NT2/D1 (cell line): Measurements from ENCODE around the gene MED20.

Experiments used
- DNase-seq: peaks from one replicate; pipeline ENCODE4 v3.0.0-alpha.2; 2011; ENCODE audit warnings: low read depth, low spot score
- H3K27me3 ChIP-seq: 2 replicates; pipeline ENCODE4 v1.6.0; 2011; ENCODE audit warnings: mild to moderate bottlenecking; ENCODE audit not compliant: insufficient read length, insufficient read depth
- H3K36me3 ChIP-seq: 2 replicates; pipeline ENCODE4 v1.6.1; 2011; ENCODE audit warnings: mild to moderate bottlenecking, low read length, mixed read lengths; ENCODE audit not compliant: insufficient read depth, insufficient read length
- H3K4me1 ChIP-seq: 2 replicates; pipeline ENCODE4 v1.5.1; 2011; ENCODE audit not compliant: insufficient read depth, insufficient read length
- H3K4me3 ChIP-seq: 2 replicates; pipeline ENCODE4 v1.5.1; 2011; ENCODE audit warnings: low read depth; ENCODE audit not compliant: insufficient read length
- H3K9ac ChIP-seq: 2 replicates; pipeline ENCODE4 v1.6.0; 2011; ENCODE audit warnings: low read depth; ENCODE audit not compliant: insufficient read length
- H3K9me3 ChIP-seq: 2 replicates; pipeline ENCODE4 v1.5.1; 2011; ENCODE audit warnings: mild to moderate bottlenecking, low read length; ENCODE audit not compliant: insufficient read depth
- SUZ12 ChIP-seq: IDR thresholded peaks from 2 replicates; pipeline ENCODE4 v1.6.1; 2011; ENCODE audit not compliant: insufficient read length, insufficient read depth; ENCODE audit errors: extremely low read depth
- YY1 ChIP-seq: IDR thresholded peaks from 2 replicates; pipeline ENCODE4 v1.6.1; 2011; ENCODE audit not compliant: insufficient read length, insufficient read depth
- ZNF274 ChIP-seq: IDR thresholded peaks from 2 replicates; pipeline ENCODE4 v1.6.1; 2011; ENCODE audit warnings: mild to moderate bottlenecking, low read depth, low read length

Gene MED20

DNA sequence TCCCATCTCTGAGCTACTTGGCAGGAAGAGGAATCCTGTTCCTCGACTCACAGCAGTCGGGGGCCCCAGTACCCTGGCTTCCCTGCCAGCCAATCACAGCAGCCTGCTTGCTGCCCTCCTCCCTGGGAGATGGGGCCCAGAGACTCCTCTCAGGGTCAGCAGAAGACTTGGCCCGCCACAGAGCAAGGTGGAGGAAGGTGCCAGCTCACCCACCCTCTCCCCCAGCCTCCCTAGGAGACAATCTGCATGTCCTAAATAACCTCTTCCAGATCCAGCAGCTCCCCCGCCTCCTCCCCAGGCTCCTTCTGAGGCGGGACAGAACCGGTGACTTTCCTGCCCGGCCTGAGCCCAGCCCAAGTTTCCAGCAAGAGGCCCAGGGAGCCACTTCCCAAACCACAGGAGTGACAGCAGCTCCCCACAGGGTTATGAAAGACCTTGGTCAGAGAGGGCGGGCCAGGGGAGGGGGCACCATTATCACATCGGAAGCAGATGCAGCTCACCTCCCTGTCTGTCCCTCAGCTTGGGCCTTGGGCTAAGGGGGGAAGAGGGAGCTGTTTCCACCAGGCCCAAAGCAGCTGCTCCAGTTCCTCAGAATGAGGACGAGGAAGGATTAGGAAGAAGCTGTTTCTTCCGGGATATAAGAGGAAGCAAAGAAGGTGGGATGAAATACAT lies 18.4 kb upstream of the MED20 start:
- TF ChIP-seq ZNF274 (no peak), SUZ12 (no peak), YY1 (no peak)

DNA sequence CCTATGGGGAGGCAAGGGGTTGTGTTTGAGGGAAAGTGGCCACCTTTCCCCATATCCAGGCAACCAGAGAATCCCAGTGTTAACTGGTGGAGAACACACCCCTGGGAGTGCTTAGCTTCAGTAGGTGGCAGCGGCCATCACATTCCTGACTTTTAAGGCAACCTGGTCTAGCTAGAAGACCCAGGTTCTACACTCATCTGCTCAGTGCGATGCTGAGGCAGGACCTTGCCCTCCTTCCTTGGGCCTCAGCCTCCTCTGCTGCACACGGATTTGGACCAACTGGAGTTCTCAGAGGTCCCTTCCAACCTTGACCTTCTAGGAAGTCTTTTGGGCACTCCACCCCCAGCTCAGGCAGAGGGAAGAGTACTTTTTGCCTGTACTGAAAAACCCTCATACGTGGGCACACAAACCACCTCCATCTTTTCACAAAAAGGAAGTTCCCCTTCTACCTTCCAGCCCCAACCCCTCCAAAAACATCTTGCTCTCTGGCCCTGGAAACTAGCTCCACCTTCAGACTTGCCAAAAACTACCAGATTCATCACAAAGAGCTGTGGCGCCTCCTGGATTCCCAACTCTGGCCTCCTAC lies 17.7 kb upstream of the MED20 start:
- Histone ChIP-seq H3K9me3 (no peaks in the 10 kb centered on the region), H3K36me3 (peaks cover 47% of the 10 kb centered on the region), H3K4me1 (peaks cover 24% of the 10 kb centered on the region), H3K4me3 (no peak overlapping the region), H3K27me3 (peaks cover 5% of the 10 kb centered on the region), H3K9ac (peak overlapping the region; percentile 0)
- no peak for DNase-seq
- TF ChIP-seq SUZ12: no peak
- TF ChIP-seq YY1: no peak
- no peak for TF ChIP-seq ZNF274

More for the DNA sequence above, 18.4 kb upstream of the MED20 start:
- Histone ChIP-seq H3K36me3 (peaks cover 42% of the 10 kb centered on the region), H3K4me1 (peaks cover 24% of the 10 kb centered on the region), H3K4me3 (no peak overlapping the region), H3K9me3 (no peaks in the 10 kb centered on the region), H3K27me3 (peaks cover 5% of the 10 kb centered on the region), H3K9ac (peak overlapping the region; percentile 0)
- no peak for DNase-seq

DNA sequence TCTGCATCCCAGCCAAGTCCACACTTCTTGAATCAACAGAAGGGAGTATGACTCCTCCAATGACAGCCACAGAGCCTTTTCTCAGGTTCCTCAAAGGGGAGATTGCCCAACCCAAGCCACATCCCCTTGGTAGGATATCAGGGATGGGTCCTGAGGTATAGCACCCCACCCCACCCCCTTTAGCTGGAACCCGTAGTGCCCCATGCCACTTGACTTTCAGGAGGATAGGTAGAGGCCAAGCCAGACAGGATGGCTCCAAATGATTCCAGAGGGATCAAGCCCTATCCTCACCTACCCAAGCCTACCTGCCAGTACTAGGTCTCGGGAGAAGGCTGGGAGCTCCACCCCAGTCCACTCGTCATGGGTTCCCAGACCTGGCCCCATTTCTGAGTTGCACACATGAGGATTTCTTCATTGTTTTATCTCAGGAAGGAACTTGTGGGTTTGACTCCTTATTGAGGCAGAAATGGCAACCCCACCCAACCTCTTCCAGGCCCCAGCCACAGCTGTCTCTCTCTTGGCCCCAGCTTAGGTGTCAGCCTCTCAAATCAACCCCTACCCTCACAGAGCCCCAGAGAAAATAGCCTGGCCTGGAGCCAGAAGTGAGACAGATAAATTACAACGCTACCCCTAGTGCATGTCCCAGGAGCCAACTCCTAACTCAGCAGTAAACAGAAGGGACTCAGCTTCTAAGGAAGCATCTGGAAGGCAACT lies 17.1 kb upstream of the MED20 start:
- no peaks in the 10 kb centered on the region for H3K9me3 ChIP-seq
- TF ChIP-seq SUZ12 (no peak), YY1 (no peak), ZNF274 (no peak)
- no peak for DNase-seq
- H3K4me1 ChIP-seq: peaks cover 24% of the 10 kb centered on the region
- H3K36me3 ChIP-seq: peaks cover 52% of the 10 kb centered on the region
- no peak overlapping the region for H3K4me3 ChIP-seq
- H3K27me3 ChIP-seq: peaks cover 5% of the 10 kb centered on the region
- H3K9ac ChIP-seq: no peak overlapping the region

DNA sequence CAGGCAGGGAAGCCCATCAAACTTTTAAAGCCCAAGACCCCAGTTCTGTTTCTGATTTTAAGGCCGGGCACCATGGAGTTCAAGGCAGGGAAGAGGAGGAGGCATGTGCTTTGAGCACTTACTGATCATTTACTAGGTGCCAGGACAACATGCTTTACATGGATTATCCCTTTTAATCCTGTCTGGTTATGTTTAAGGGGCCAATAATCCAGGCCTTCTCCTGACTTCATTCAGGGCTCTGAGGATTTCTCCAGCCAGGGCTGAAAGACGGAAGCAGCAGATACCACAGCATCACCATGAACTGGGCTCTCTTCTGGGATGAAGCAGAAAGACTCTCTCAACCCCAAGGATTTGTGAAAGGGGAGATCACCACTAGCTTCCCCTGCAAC lies 16.5 kb upstream of the MED20 start:
- peaks cover 24% of the 10 kb centered on the region for H3K4me1 ChIP-seq
- H3K36me3 ChIP-seq: peaks cover 57% of the 10 kb centered on the region
- no peak overlapping the region for H3K4me3 ChIP-seq
- TF ChIP-seq ZNF274 (no peak), YY1 (no peak), SUZ12 (no peak)
- no peaks in the 10 kb centered on the region for H3K9me3 ChIP-seq
- DNase-seq: no peak
- H3K9ac ChIP-seq: no peak overlapping the region
- peaks cover 5% of the 10 kb centered on the region for H3K27me3 ChIP-seq

DNA sequence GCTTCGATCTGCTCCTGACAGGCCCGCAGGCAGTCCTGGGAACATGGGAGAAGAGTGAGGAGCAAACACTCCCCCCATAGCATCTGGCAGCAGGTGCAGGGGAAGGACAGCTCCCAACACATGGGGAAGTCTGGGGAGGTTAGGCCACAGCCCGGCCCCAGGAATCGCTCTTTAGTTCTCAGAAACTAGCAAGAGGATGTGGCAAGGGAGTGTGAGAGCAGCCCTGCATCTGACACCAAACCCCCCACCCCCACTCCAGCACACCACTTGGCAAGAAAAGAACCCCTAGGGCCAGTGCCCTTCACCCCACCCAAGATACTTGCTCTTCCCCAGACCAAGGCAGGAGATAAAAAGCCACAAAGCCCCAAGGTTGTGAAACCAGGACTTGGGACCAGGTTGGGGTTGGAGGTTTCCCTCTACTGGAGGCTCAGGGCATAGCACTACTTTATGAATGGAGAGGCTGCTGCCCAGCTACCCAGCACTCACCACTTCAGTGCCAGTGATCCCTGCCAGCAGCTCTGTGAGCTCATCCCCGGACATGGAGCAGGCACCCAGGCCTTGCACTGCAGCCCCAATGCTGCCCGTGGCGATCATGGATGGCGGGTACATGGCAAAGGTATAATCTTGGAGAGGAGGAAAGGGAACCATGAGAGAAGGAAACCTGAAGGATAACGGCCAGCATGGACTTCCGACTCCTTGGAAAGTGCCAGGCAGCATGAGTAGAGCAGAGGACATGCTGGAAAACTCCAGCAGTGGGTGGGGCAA lies 15.3 kb upstream of the MED20 start:
- Histone ChIP-seq H3K27me3 (peaks cover 3% of the 10 kb centered on the region), H3K4me1 (peaks cover 24% of the 10 kb centered on the region), H3K9ac (no peak overlapping the region), H3K9me3 (no peaks in the 10 kb centered on the region), H3K4me3 (no peak overlapping the region), H3K36me3 (peaks cover 70% of the 10 kb centered on the region)
- no peak for TF ChIP-seq SUZ12
- TF ChIP-seq YY1: no peak
- no peak for TF ChIP-seq ZNF274
- DNase-seq: no peak

DNA sequence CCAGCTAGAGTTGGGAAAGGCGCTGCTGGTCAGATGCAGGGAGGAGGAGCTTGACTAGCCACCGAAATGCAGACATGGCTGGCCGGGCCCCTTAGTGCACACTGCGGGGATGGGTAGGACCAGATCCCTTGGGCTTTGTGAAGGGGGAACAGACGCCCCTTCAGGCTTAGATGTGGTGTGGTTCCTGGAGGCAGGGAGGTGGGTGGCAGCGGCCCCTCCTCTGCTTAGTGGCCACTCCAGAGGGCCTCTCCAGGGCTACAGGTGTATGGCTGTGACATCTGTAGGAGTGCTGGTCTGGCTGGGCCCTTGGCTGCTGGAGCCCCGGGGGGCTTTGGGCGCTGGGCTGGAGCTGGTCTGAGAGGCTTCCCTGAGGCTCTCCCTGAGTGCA lies 14.7 kb upstream of the MED20 start:
- DNase-seq: no peak
- no peaks in the 10 kb centered on the region for H3K9me3 ChIP-seq
- H3K36me3 ChIP-seq: peaks cover 75% of the 10 kb centered on the region
- no peak overlapping the region for H3K4me3 ChIP-seq
- peaks cover 24% of the 10 kb centered on the region for H3K4me1 ChIP-seq
- no peak overlapping the region for H3K9ac ChIP-seq
- no peak for TF ChIP-seq SUZ12
- TF ChIP-seq ZNF274: no peak
- TF ChIP-seq YY1: no peak
- H3K27me3 ChIP-seq: no peaks in the 10 kb centered on the region
